HepG2 (cell line): ENCODE data around the gene OASL. TPM values are rescaled to one million over a fixed set of nuclear protein-coding genes. Genes with fewer than 3 reads are reported as not detected.
A peak's percentile ranks its signal among the peaks of the same experiment; 100 is the strongest.

Experiments
- POLR2AphosphoS2 ChIP-seq: IDR thresholded peaks from 2 replicates; pipeline ENCODE4 v1.6.1; 2011; ENCODE audit warnings: low read depth, low read length, improper control_type of control experiment
- RFXANK ChIP-seq: IDR thresholded peaks from 2 replicates; pipeline ENCODE4 v1.6.1; 2016
- SUZ12 ChIP-seq: fragments of 150-350 bp; IDR thresholded peaks from 2 replicates; pipeline ENCODE4 v1.6.1; 2014; ENCODE audit warnings: low read depth, low read length
- YY1 ChIP-seq: IDR thresholded peaks from 2 replicates; pipeline ENCODE4 v1.6.1; 2011; ENCODE audit warnings: low read length, low read depth, moderate library complexity, mild to moderate bottlenecking; ENCODE audit not compliant: insufficient read depth, insufficient replicate concordance
- ZBTB1 ChIP-seq: sonication (generic); formaldehyde crosslinking; IDR thresholded peaks from 2 replicates; pipeline ENCODE4 v1.4.0; 2020; ENCODE audit warnings: missing genetic modification reagents, borderline replicate concordance
- ZNF451 ChIP-seq: sonication (generic); formaldehyde crosslinking; IDR thresholded peaks from 2 replicates; pipeline ENCODE4 v1.5.0; 2020; ENCODE audit warnings: mild to moderate bottlenecking, missing genetic modification reagents
- ZNF614 ChIP-seq: IDR thresholded peaks from 2 replicates; pipeline ENCODE4 v1.6.1; 2018; ENCODE audit warnings: missing biosample characterization, missing genetic modification reagents, inconsistent platforms, borderline replicate concordance
- ZNF670 ChIP-seq: sonication (generic); formaldehyde crosslinking; IDR thresholded peaks from 2 replicates; pipeline ENCODE4 v1.8.0; 2022; ENCODE audit warnings: mild to moderate bottlenecking, missing genetic modification reagents, borderline replicate concordance
- ZNF782 ChIP-seq: sonication (generic); formaldehyde crosslinking; IDR thresholded peaks from 2 replicates; pipeline ENCODE4 v1.4.0; 2020; ENCODE audit warnings: missing genetic modification reagents, mild to moderate bottlenecking, borderline replicate concordance
- polyA plus RNA-seq, 8 experiments: library from polyadenylated mRNA; depleted of rRNA in 3 of 8; stranded (reverse) in 7 of 8; unstranded in 1 of 8; fragments of >200 nt; fragmentation: Illumina TruSeq in 4 of 8; extraction: Trizol in 4 of 8; gene quantifications; 2 replicates each; pipeline versions ENCODE4 v1.2.1 to v1.2.3, GENCODE V29; 2011 to 2016; ENCODE audit warnings: low read depth in 4 of 8, missing spikeins in 1 of 8, mixed read lengths in 1 of 8; ENCODE audit not compliant: insufficient read depth in 1 of 8
- total RNA-seq, 5 experiments: library from RNA; depleted of rRNA; stranded (reverse); fragments of >200 nt; fragmentation: Illumina TruSeq; extraction: Trizol; gene quantifications; 2 replicates each; pipeline ENCODE4 v1.2.3, GENCODE V29; 2016; ENCODE audit warnings: low read depth in 1 of 5
- TF ChIP-seq, protein P1 (sequence below): sonication (generic); formaldehyde crosslinking; IDR thresholded peaks from 2 replicates; pipeline ENCODE4 v1.4.0; 2020; ENCODE audit warnings: missing genetic modification reagents
- TF ChIP-seq, protein P2 (sequence below): sonication (generic); formaldehyde crosslinking; IDR thresholded peaks from 2 replicates; pipeline ENCODE4 v1.5.1; 2020; ENCODE audit warnings: mild to moderate bottlenecking, missing genetic modification reagents, borderline replicate concordance
- TF ChIP-seq, protein P3 (sequence below): sonication (generic); formaldehyde crosslinking; IDR thresholded peaks from 2 replicates; pipeline ENCODE4 v1.4.0; 2020; ENCODE audit warnings: mild to moderate bottlenecking, missing genetic modification reagents
- TF ChIP-seq, protein P4 (sequence below): sonication (generic); formaldehyde crosslinking; IDR thresholded peaks from 2 replicates; pipeline ENCODE4 v1.5.1; 2020; ENCODE audit warnings: mild to moderate bottlenecking, moderate library complexity, missing genetic modification reagents

OASL gene
- total and polyA plus RNA-seq, 2 of the 13 experiments (the other 11 are each of a cell fraction or from before 2014, with no cell fraction given), result 0.11 to 0.22 TPM

DNA sequence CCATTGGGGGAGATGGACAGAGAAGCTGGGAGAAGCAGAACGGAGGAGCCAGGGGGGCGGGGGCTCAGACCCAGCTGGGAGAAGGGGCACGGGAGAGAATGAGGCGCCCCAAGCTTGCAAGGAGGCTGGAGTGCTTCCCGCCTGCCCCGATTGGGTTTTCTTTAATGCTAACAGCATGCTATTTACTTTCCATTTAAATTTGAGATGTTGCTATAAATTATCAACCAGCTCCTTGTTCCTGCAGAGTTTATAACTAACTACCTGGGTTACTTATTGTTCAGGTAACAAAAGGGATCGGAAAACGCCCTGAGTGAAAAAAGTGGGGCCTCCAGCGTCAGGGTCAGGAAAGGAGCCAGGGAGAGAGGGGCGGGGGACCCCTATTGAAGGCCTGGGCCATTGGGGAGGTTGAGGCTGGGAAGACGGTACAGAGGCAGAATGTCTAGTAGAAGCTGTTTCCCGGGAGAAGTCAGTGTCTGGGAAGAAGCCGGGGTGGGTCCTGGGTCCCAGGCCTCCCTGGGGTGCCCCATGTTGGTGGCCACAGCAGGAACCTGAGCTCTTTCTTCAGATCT lies 58.2 kb downstream of the OASL start (continued):
- TF ChIP-seq, protein P1, sequence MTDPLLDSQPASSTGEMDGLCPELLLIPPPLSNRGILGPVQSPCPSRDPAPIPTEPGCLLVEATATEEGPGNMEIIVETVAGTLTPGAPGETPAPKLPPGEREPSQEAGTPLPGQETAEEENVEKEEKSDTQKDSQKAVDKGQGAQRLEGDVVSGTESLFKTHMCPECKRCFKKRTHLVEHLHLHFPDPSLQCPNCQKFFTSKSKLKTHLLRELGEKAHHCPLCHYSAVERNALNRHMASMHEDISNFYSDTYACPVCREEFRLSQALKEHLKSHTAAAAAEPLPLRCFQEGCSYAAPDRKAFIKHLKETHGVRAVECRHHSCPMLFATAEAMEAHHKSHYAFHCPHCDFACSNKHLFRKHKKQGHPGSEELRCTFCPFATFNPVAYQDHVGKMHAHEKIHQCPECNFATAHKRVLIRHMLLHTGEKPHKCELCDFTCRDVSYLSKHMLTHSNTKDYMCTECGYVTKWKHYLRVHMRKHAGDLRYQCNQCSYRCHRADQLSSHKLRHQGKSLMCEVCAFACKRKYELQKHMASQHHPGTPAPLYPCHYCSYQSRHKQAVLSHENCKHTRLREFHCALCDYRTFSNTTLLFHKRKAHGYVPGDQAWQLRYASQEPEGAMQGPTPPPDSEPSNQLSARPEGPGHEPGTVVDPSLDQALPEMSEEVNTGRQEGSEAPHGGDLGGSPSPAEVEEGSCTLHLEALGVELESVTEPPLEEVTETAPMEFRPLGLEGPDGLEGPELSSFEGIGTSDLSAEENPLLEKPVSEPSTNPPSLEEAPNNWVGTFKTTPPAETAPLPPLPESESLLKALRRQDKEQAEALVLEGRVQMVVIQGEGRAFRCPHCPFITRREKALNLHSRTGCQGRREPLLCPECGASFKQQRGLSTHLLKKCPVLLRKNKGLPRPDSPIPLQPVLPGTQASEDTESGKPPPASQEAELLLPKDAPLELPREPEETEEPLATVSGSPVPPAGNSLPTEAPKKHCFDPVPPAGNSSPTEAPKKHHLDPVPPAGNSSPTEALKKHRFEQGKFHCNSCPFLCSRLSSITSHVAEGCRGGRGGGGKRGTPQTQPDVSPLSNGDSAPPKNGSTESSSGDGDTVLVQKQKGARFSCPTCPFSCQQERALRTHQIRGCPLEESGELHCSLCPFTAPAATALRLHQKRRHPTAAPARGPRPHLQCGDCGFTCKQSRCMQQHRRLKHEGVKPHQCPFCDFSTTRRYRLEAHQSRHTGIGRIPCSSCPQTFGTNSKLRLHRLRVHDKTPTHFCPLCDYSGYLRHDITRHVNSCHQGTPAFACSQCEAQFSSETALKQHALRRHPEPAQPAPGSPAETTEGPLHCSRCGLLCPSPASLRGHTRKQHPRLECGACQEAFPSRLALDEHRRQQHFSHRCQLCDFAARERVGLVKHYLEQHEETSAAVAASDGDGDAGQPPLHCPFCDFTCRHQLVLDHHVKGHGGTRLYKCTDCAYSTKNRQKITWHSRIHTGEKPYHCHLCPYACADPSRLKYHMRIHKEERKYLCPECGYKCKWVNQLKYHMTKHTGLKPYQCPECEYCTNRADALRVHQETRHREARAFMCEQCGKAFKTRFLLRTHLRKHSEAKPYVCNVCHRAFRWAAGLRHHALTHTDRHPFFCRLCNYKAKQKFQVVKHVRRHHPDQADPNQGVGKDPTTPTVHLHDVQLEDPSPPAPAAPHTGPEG (CRISPR knock-in tag), result no peak
- TF ChIP-seq RFXANK (CRISPR knock-in tag) (no peak), YY1 (peak; percentile 15), ZNF614 (CRISPR knock-in tag) (0 out of 2 replicates have a peak, but pooled peaks have one; percentile 8), SUZ12 (no peak), POLR2AphosphoS2 (no peak), ZBTB1 (CRISPR knock-in tag) (no peak), ZNF782 (no peak; the same call in 1 of the 2 replicates), ZNF670 (no peak), ZNF451 (no peak)
- TF ChIP-seq, protein P2, sequence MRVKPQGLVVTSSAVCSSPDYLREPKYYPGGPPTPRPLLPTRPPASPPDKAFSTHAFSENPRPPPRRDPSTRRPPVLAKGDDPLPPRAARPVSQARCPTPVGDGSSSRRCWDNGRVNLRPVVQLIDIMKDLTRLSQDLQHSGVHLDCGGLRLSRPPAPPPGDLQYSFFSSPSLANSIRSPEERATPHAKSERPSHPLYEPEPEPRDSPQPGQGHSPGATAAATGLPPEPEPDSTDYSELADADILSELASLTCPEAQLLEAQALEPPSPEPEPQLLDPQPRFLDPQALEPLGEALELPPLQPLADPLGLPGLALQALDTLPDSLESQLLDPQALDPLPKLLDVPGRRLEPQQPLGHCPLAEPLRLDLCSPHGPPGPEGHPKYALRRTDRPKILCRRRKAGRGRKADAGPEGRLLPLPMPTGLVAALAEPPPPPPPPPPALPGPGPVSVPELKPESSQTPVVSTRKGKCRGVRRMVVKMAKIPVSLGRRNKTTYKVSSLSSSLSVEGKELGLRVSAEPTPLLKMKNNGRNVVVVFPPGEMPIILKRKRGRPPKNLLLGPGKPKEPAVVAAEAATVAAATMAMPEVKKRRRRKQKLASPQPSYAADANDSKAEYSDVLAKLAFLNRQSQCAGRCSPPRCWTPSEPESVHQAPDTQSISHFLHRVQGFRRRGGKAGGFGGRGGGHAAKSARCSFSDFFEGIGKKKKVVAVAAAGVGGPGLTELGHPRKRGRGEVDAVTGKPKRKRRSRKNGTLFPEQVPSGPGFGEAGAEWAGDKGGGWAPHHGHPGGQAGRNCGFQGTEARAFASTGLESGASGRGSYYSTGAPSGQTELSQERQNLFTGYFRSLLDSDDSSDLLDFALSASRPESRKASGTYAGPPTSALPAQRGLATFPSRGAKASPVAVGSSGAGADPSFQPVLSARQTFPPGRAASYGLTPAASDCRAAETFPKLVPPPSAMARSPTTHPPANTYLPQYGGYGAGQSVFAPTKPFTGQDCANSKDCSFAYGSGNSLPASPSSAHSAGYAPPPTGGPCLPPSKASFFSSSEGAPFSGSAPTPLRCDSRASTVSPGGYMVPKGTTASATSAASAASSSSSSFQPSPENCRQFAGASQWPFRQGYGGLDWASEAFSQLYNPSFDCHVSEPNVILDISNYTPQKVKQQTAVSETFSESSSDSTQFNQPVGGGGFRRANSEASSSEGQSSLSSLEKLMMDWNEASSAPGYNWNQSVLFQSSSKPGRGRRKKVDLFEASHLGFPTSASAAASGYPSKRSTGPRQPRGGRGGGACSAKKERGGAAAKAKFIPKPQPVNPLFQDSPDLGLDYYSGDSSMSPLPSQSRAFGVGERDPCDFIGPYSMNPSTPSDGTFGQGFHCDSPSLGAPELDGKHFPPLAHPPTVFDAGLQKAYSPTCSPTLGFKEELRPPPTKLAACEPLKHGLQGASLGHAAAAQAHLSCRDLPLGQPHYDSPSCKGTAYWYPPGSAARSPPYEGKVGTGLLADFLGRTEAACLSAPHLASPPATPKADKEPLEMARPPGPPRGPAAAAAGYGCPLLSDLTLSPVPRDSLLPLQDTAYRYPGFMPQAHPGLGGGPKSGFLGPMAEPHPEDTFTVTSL, result no peak
- TF ChIP-seq, protein P3, sequence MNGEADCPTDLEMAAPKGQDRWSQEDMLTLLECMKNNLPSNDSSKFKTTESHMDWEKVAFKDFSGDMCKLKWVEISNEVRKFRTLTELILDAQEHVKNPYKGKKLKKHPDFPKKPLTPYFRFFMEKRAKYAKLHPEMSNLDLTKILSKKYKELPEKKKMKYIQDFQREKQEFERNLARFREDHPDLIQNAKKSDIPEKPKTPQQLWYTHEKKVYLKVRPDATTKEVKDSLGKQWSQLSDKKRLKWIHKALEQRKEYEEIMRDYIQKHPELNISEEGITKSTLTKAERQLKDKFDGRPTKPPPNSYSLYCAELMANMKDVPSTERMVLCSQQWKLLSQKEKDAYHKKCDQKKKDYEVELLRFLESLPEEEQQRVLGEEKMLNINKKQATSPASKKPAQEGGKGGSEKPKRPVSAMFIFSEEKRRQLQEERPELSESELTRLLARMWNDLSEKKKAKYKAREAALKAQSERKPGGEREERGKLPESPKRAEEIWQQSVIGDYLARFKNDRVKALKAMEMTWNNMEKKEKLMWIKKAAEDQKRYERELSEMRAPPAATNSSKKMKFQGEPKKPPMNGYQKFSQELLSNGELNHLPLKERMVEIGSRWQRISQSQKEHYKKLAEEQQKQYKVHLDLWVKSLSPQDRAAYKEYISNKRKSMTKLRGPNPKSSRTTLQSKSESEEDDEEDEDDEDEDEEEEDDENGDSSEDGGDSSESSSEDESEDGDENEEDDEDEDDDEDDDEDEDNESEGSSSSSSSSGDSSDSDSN (CRISPR knock-in tag), result no peak
- TF ChIP-seq, protein P4, sequence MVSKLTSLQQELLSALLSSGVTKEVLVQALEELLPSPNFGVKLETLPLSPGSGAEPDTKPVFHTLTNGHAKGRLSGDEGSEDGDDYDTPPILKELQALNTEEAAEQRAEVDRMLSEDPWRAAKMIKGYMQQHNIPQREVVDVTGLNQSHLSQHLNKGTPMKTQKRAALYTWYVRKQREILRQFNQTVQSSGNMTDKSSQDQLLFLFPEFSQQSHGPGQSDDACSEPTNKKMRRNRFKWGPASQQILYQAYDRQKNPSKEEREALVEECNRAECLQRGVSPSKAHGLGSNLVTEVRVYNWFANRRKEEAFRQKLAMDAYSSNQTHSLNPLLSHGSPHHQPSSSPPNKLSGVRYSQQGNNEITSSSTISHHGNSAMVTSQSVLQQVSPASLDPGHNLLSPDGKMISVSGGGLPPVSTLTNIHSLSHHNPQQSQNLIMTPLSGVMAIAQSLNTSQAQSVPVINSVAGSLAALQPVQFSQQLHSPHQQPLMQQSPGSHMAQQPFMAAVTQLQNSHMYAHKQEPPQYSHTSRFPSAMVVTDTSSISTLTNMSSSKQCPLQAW (CRISPR knock-in tag), result peak; percentile 70; the same call in 1 of the 2 replicates
